GM19452 (cell line): ENCODE measurements around the gene HSD3B7.

Experiments
- ATAC-seq: cut with Tn5 transposase; IDR thresholded peaks from one replicate; pipeline ENCODE4 v1.9.1; 2021; ENCODE audit not compliant: unreplicated experiment

Gene HSD3B7

DNA sequence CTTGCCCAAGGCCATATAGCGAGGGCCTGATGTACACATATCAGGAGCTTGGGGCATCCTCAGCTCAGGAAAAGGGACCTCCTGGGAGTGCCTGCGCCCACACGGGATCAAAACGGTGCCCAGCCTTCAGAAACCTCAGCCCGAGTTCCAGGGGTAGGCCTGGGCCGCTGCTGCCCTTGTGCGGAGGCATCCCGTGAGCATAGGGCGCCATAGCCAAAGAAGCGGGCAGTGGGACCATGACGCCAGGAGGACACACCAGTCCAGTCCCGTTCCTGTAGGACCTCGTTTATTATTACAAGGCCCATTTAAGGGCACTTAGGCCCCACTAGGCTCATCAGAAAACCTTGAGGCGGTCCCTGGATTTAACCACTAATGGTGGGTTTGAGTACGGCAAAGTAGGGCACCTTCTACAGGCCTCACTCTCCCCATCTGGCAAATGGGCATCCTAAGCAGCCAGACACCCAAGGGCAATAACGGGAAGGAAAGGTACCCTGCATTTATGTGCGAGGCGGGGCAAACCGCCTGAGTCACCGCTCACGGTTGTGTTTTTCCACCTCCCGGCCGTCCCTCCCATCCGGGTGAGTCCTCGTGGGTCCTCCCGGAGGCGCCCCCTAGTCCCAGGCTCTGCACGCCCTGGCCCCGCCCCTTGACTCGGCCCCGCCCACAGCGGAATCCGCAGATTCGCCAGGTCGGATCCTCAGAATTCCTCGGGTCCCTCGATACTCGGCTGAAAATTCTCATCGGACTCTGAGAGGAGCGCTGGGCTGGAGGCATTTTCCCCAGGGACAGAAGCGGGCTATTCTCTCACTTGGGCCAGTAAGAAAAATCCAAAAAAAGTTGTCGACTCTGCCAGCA, 28.2 kb upstream of the HSD3B7 start:
- peak; percentile 51 for ATAC-seq

DNA sequence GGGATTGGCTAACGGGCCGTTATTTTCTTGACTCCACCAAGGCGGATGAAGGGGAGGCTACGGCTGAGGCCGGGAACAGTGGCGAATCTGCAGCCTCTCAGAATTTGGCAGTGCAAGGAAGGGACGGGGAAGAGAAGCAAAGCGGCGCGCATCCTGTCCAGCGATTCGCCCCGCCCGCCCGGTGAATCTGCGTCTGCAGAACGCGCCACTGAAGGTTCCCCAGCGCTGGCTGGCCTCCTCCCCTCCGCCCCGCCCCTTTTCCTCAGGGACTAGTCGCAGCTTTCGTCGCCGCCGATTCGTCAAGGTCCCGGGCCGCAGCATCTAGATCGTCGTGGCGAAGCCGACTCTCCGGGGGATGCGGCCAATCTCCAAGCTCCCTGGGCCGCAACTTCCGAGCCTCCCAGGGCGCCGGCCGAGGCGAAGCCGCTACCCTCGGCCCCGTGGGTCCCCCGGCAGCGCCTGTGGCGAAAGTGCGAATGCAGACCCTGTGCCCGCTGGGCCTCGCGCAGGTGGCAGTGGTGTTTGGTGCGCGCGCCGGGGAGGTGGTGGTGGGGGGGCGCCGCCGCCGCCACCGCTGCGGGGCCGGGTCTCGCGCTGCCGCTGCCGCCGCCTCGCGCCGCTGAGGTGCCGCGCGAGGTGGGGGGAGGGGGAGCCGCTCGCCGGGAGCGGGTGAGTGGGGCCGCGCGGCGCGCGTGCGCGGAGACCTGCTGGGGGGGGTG, 27.4 kb upstream of the HSD3B7 start, which contains the start of gene SETD1A:
TSS of gene SETD1A (plus strand) at position 299 of the 719 bp plus-strand sequence. CDS start 978 bp downstream, outside the sequence.
- ATAC-seq = peak; percentile 74

GRCh38 chr16:30958175-30959079, 26.6 kb upstream of the HSD3B7 start:
- peak; percentile 23 for ATAC-seq

GRCh38 chr16:30961384-30961783, 23.6 kb upstream of the HSD3B7 start:
- no peak for ATAC-seq

GRCh38 chr16:30963925-30964511, 21.0 kb upstream of the HSD3B7 start:
- no peak for ATAC-seq

DNA sequence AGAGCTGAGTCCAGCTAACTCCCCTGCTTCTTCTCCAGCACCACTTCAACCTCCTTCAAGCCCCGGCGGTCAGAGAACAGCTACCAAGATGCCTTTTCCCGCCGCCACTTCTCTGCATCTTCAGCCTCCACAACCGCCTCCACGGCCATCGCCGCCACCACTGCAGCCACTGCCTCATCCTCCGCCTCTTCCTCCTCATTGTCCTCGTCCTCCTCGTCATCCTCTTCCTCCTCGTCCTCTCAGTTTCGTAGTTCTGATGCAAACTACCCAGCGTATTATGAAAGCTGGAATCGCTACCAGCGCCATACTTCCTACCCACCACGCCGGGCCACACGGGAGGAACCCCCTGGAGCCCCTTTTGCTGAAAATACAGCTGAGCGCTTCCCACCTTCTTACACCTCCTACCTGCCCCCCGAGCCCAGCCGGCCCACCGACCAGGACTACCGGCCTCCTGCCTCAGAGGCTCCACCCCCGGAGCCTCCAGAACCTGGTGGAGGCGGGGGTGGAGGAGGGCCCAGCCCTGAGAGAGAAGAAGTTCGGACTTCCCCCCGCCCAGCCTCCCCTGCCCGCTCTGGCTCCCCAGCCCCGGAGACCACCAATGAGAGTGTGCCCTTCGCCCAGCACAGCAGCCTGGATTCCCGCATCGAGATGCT, 20.3 kb upstream of the HSD3B7 start:
- no peak for ATAC-seq

DNA sequence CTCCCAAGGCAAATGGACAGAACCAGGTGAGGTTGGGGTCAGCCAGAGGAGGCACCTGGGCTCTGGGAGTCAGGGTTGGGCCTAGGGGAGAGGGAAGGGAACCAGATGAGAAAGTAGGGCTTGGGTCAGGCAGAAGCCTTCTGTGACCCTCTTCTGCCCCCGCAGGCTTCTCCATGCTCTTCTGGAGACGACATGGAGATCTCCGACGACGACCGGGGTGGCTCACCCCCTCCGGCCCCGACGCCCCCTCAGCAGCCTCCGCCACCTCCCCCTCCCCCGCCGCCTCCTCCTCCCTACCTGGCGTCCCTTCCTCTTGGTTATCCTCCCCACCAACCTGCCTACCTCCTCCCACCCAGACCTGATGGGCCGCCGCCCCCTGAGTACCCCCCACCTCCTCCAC, 19.6 kb upstream of the HSD3B7 start:
- ATAC-seq = no peak

- no peak for ATAC-seq
Measured at GRCh38 chr16:30966033-30966619, 18.9 kb upstream of the HSD3B7 start.

DNA sequence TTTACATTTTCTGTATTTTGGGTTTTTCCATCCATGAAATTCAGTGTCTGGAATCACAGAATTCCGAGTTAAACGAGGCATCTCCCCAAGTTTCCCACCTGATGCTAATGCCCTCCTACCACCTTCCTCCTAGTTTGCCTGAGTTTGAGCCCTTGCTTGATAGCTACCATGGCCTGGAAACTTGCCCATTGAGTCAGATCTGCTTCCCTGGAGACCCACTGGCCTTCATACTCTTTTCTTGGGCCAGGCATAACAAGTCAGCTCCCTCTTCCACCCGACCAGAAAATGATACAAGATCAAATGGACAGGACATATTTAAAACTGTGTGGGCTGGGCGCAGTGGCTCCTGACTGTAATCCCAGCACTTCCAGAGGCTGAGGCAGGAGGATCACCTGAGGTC, 17.2 kb upstream of the HSD3B7 start:
- ATAC-seq = no peak

GRCh38 chr16:30969246-30969842, 15.7 kb upstream of the HSD3B7 start:
- no peak for ATAC-seq

DNA sequence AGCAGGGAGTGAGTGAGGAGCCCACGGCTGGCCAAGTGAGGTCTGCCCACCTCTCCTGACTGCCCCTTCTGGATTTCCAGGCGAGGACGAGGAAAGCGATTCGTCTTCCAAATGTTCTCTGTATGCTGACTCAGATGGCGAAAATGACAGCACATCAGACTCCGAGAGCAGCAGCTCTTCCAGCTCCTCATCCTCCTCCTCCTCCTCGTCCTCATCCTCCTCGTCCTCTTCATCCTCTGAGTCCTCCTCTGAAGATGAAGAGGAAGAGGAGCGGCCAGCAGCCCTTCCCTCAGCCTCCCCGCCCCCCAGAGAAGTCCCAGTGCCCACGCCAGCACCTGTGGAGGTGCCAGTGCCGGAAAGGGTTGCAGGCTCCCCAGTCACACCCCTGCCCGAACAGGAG, 13.7 kb upstream of the HSD3B7 start:
- ATAC-seq = no peak

GRCh38 chr16:30972872-30973271, 12.1 kb upstream of the HSD3B7 start:
- no peak for ATAC-seq

DNA sequence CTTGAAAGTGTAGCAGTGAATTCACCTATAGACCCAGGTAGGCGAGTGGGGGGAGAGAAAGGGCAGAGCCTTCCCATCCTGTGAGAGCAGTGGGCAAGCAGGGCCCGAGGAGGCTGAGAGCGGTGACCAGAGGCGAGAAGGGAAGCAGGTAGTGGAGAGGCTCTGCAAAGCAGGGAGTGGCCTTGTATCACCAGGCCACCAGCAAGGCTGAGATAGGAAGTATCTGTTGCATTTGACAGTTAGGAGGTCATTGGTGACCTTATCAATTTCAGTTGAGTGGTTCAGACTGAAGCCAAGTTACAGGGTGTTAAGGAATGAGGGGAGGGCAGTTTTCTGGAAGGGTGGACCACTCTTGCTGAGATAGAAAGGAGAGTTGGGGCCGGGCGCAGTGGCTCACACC, 10.7 kb upstream of the HSD3B7 start:
- ATAC-seq = no peak

- ATAC-seq = no peak
Measured at GRCh38 chr16:30976486-30976885, 8.5 kb upstream of the HSD3B7 start.

GRCh38 chr16:30977502-30977901, 7.5 kb upstream of the HSD3B7 start:
- ATAC-seq = no peak

DNA sequence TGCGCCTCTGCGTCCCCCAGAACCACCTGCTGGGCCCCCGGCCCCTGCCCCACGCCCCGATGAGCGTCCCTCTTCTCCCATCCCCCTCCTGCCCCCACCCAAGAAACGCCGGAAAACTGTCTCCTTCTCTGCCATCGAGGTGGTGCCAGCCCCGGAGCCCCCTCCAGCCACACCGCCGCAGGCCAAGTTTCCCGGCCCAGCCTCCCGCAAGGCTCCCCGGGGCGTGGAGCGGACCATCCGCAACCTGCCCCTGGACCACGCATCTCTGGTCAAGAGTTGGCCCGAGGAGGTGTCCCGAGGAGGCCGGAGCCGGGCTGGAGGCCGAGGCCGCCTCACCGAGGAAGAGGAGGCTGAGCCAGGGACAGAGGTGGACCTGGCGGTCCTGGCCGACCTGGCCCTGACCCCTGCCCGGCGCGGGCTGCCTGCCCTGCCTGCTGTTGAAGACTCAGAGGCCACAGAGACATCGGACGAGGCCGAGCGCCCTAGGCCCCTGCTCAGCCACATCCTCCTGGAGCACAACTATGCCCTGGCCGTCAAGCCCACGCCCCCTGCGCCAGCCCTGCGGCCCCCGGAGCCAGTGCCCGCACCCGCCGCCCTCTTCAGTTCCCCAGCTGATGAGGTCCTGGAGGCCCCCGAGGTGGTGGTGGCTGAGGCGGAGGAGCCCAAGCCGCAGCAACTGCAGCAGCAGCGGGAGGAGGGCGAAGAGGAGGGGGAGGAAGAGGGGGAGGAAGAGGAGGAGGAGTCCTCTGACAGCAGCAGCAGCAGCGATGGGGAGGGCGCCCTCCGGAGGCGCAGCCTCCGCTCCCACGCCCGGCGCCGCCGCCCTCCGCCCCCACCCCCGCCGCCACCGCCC, 5.6 kb upstream of the HSD3B7 start:
- ATAC-seq = no peak

GRCh38 chr16:30980023-30980371, 5.0 kb upstream of the HSD3B7 start:
- no peak for ATAC-seq

GRCh38 chr16:30980434-30980833, 4.6 kb upstream of the HSD3B7 start:
- ATAC-seq = no peak

GRCh38 chr16:30980959-30981358, 4.0 kb upstream of the HSD3B7 start:
- ATAC-seq = no peak
